T-helper 17 cell (primary cell): Measurements from ENCODE around the gene FCER2. TPM values are rescaled to one million over a fixed set of nuclear protein-coding genes. Genes with fewer than 3 reads are reported as not detected.
"Not testable (repeated sequence)": the region's sequence is repeated elsewhere in the genome, so short reads cannot be mapped to it uniquely, and the experiment has no call there.

ENCODE experiments used
- ATAC-seq: fragments of 150-1000 bp; cut with Tn5 transposase; 2 replicates; pipeline ENCODE4 v1.10.0; 2021; ENCODE audit warnings: mild to moderate bottlenecking, moderate library complexity
- DNase-seq, 3 donors: peaks; one replicate each; pipeline versions ENCODE4 v3.0.0 to v3.0.0-alpha.2; 2020 to 2021
- H3K9me3 ChIP-seq: one replicate; pipeline ENCODE4 v1.7.0; 2013; ENCODE audit warnings: low read length, mild to moderate bottlenecking; ENCODE audit not compliant: control insufficient read depth, poor library complexity, severe bottlenecking
- H3K27ac Mint-ChIP-seq: one replicate; pipeline ENCODE4 v1.8.0; 2022; ENCODE audit warnings: mild to moderate bottlenecking, moderate library complexity, mixed read lengths
- H3K27me3 Mint-ChIP-seq: one replicate; pipeline ENCODE4 v1.8.0; 2022; ENCODE audit warnings: mixed read lengths
- H3K36me3 Mint-ChIP-seq: one replicate; pipeline ENCODE4 v1.8.0; 2022; ENCODE audit warnings: low read depth, mixed read lengths
- H3K4me1 Mint-ChIP-seq: one replicate; pipeline ENCODE4 v1.8.0; 2022; ENCODE audit warnings: mild to moderate bottlenecking, mixed read lengths
- H3K4me3 Mint-ChIP-seq: one replicate; pipeline ENCODE4 v1.8.0; 2022; ENCODE audit warnings: mild to moderate bottlenecking, moderate library complexity, mixed read lengths
- total RNA-seq, 4 donors: library from RNA in 2 of 4; stranded (reverse) in 2 of 4; gene quantifications; one replicate each; pipeline ENCODE4 v1.2.3 and lab custom pipeline; 2022 to 2026

FCER2 gene, protein sequence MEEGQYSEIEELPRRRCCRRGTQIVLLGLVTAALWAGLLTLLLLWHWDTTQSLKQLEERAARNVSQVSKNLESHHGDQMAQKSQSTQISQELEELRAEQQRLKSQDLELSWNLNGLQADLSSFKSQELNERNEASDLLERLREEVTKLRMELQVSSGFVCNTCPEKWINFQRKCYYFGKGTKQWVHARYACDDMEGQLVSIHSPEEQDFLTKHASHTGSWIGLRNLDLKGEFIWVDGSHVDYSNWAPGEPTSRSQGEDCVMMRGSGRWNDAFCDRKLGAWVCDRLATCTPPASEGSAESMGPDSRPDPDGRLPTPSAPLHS
- total RNA-seq (1 to 10 TPM in 1 of 2 donors, not detected in 1; 7.0 TPM), total RNA-seq (lab: John Stamatoyannopoulos, UW) (0 to 0.12 reads per million in 2 donors)

GRCh38 chr19:7701654-7702457 lies at the start of gene FCER2:
Gene FCER2, minus strand, starts transcription at chr19:7702131. Its CDS starts 2,371 bp downstream, at chr19:7699760.
- H3K4me3 Mint-ChIP-seq: peak within 1 kb of the TSS; percentile 59
- ATAC-seq: peak; percentile 11
- peaks cover 2% of the 10 kb centered on the region for H3K36me3 Mint-ChIP-seq
- peaks cover 17% of the 10 kb centered on the region for H3K27me3 Mint-ChIP-seq
- DNase-seq: no peak
- peak within 1 kb of the TSS; percentile 89 for H3K27ac Mint-ChIP-seq
- H3K9me3 ChIP-seq: no peaks in the 10 kb centered on the region
- H3K4me1 Mint-ChIP-seq: peaks cover 34% of the 10 kb centered on the region

DNA sequence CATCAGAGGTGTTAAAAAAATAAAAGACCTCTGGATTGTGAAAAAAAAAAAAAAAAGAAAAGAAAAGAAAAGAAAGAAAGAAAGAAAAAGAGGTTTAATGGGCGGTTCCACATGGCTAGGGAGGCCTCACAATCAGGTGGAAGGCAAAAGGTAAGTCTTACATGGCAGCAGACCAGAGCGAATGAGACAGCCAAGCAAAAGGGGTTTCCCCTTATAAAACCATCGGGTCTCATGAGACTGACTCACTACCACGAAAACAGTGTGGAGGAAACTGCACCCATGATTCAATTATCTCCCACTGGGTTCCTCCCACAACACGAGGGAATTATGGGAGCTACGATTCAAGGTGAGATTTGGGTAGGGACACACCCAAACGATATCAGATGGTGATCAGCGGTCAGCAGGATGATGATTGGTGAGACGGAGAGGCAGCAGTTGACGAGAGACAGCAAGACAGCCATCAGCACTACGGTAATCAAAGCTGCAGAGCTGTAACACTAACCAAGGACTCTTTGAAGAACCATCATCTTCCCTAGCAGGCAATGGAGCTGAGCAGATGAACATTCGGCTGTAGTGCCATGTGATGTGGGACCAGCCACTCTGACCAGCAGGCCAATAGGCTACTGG lies 49.3 kb upstream of the FCER2 start:
- Mint-ChIP-seq H3K27ac (no peak overlapping the region), H3K4me1 (no peaks in the 10 kb centered on the region), H3K27me3 (peaks cover 9% of the 10 kb centered on the region), H3K36me3 (no peaks in the 10 kb centered on the region), H3K4me3 (no peak overlapping the region)
- peaks cover 4% of the 10 kb centered on the region for H3K9me3 ChIP-seq
- peak; percentile 91 for ATAC-seq
- DNase-seq: no peak

DNA sequence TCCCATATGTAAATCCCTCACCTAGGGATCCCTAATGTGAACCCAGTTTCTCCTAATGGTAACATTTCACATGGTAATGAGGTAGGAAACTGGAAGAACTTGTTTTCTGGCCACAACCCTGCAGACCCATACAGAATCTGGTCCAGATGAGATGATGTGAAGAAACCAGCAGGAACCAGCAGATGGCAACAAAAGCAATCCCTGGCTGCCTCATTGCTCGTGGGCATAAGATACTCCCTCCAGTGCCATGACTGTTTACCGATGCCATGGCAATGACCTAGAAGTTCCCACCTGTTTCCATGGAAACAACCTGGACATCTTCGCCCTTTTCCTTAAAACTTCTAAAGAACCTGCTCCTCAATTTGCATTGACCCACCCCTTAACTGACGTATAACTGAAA lies 46.8 kb upstream of the FCER2 start:
- H3K36me3 Mint-ChIP-seq: no peaks in the 10 kb centered on the region
- H3K9me3 ChIP-seq: peaks cover 4% of the 10 kb centered on the region
- DNase-seq (no peak), ATAC-seq (peak; percentile 49)
- H3K27ac Mint-ChIP-seq: peak overlapping the region; percentile 57
- no peak overlapping the region for H3K4me3 Mint-ChIP-seq
- H3K4me1 Mint-ChIP-seq: no peaks in the 10 kb centered on the region
- H3K27me3 Mint-ChIP-seq: peaks cover 20% of the 10 kb centered on the region

DNA sequence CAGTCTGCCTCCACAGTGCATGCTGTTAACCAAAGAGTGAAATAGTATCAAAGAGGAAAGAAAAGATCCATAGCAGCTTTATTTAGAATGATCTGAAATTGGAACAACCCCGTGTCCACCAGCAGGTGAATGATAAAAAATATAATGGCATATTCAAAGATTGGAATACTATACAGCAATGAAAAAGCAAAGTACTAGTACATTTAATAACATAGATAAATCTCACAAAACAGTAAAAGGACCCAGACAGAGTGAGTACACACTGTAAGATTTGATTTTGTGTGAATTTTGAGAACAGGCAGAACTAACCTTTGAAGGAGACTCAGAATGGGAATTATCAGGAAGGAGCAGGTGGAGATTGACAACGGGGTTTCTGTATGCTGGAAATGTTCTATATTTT lies 46.2 kb upstream of the FCER2 start:
- Mint-ChIP-seq H3K27me3 (peaks cover 23% of the 10 kb centered on the region), H3K4me3 (no peak overlapping the region), H3K36me3 (no peaks in the 10 kb centered on the region), H3K27ac (no peak overlapping the region), H3K4me1 (peaks cover 1% of the 10 kb centered on the region)
- ATAC-seq: no peak
- peaks cover 4% of the 10 kb centered on the region for H3K9me3 ChIP-seq
- DNase-seq: no peak

- H3K9me3 ChIP-seq: peaks cover 4% of the 10 kb centered on the region
- Mint-ChIP-seq H3K27me3 (peaks cover 26% of the 10 kb centered on the region), H3K4me1 (peaks cover 2% of the 10 kb centered on the region), H3K4me3 (no peak within 1 kb of the TSS), H3K27ac (no peak within 1 kb of the TSS), H3K36me3 (no peaks in the 10 kb centered on the region)
- DNase-seq (no peak), ATAC-seq (no peak)
Measured at GRCh38 chr19:7746903-7747884, 45.3 kb upstream of the FCER2 start, which contains the start of gene CD209. Gene CD209, minus strand, starts transcription at chr19:7747534. Its CDS starts 23 bp downstream, at chr19:7747511.

- H3K4me3 Mint-ChIP-seq, H3K27ac Mint-ChIP-seq, H3K9me3 ChIP-seq, H3K36me3 Mint-ChIP-seq, ATAC-seq, H3K4me1 Mint-ChIP-seq, DNase-seq: not testable (repeated sequence)
- peaks cover 31% of the 10 kb centered on the region for H3K27me3 Mint-ChIP-seq
Measured at GRCh38 chr19:7746306-7746705, 44.4 kb upstream of the FCER2 start.

DNA sequence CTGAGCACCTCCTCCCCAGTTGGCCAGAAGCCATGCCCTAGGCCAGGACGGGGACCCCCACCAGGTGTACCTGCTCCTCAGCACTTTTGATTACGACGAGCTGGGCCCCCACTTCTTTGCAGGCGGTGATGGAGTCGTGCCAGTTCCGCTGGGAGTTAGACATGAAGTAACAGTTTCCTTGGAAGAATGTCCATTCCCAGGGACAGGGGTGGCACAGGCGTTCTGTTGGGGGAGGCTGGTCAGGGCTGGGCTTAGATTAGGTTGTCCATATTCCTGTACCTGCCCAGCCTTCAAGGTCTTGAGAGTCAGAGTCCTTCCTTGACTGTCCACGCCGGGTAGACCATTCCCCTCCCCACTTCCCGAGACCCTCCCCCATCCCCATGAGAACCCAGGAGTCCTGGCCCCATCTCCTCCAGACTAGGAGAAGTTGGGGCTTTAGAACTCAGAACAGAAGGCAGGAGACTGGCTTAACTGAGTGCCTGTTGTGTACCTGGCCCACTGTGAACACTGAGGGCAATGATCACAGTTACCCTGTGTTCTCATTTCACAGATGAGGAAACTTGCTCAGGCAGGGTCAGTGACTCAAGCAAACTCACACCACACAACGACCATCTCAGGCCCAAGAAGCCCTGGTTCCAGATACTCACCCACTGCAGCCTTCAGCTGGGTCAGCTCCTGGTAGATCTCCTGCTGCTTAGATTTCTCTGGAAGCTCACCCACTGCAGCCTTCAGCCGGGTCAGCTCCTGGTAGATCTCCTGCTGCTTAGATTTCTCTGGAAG lies 43.1 kb upstream of the FCER2 start:
- Mint-ChIP-seq H3K4me1 (peaks cover 4% of the 10 kb centered on the region), H3K36me3 (peaks cover 3% of the 10 kb centered on the region), H3K27me3 (peaks cover 41% of the 10 kb centered on the region), H3K27ac (no peak overlapping the region), H3K4me3 (no peak overlapping the region)
- no peak for ATAC-seq
- H3K9me3 ChIP-seq: no peaks in the 10 kb centered on the region
- DNase-seq: no peak

DNA sequence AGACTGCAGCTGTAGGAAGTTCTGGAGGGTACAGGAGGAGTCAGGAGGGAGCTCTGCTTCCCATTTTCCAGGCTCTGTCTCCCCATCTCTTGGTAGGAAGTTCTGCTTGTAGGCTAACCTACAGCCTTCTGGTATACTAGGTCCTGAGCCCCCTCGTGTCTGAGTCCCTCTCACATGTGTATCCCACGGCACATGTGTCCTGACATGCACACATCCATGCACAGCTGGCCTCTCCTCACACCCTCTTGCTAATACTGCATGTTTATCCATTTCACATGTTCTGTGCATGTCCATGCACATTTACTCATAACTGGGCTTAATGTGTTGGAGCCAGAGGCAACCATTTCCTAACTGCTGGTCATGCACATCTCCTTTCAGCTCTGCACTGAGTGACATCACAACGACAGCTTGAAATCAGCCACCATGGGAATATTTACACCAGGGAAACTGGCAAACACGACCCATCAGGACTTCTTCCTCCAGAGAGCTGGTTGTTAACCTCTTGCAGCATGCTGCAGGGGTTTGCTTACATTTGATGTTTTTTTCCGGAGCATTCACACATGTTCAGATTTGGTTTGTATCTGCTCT lies 42.4 kb upstream of the FCER2 start:
- DNase-seq (no peak), ATAC-seq (no peak)
- Mint-ChIP-seq H3K27ac (no peak overlapping the region), H3K4me3 (no peak overlapping the region), H3K27me3 (peaks cover 48% of the 10 kb centered on the region), H3K36me3 (peaks cover 3% of the 10 kb centered on the region), H3K4me1 (peaks cover 4% of the 10 kb centered on the region)
- H3K9me3 ChIP-seq: no peaks in the 10 kb centered on the region

DNA sequence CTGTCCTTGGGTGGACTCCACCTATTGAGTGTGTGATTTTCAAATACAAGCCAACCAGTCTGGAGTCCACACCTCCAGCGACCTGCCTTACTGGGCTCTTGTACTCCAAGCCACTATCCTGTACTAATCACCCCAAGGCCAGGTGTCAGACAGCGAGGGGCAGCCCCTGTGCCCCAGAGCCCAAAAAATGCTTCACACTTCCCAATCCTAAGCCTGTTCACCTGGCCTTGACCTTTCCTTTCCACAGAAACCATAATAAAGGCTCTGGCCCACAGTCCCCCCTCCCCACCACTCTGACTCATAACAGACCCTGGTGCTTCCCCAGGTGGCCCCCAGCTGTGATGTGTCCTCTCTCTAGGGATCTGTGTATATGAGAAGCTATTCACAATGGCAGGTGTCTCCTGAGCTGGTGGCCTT lies 41.5 kb upstream of the FCER2 start:
- Mint-ChIP-seq H3K4me3 (no peak overlapping the region), H3K27me3 (peaks cover 57% of the 10 kb centered on the region), H3K27ac (peak overlapping the region; percentile 11), H3K36me3 (peaks cover 3% of the 10 kb centered on the region), H3K4me1 (peaks cover 6% of the 10 kb centered on the region)
- DNase-seq (no peak), ATAC-seq (no peak)
- no peaks in the 10 kb centered on the region for H3K9me3 ChIP-seq

DNA sequence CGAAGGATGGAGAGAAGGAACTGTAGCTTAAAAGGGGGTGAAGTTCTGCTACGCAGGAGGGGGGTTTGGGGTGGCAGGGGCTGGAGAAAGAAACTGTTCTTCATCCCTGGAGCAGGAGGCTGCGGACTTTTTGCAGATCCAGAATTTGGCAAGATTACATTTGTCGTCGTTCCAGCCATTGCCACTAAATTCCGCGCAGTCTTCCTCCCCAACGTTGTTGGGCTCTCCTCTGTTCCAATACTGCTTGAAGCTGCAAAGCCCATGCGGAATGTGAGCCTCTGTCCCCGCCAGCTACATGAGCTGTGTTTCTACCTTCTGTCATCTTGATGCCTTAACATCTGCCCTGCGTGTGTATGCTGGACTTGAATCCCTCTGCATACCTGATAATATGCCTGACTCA lies 41.1 kb upstream of the FCER2 start:
- peak overlapping the region; percentile 11 for H3K27ac Mint-ChIP-seq
- H3K27me3 Mint-ChIP-seq: peaks cover 59% of the 10 kb centered on the region
- no peak overlapping the region for H3K4me3 Mint-ChIP-seq
- H3K4me1 Mint-ChIP-seq: peaks cover 7% of the 10 kb centered on the region
- no peaks in the 10 kb centered on the region for H3K9me3 ChIP-seq
- H3K36me3 Mint-ChIP-seq: peaks cover 4% of the 10 kb centered on the region
- ATAC-seq (no peak), DNase-seq (no peak)

DNA sequence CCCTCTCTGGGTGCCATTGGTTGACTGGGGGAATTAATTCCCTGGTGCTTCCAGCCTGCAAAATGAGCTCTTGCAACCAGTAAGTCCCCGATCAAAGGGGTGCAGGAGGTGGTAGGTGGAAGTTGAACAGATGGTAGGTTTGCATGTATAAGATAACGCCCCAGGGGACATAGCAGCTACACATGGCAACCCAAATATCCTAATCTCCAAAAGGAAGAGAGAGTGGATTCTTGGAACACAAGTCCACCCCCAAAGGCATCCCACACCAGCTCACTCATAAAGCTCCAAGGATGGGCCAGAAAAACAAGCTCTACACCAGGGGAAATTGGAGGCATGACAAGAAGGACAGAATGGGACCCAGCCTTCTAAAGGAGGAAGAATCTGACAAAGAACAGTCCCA lies 40.6 kb upstream of the FCER2 start:
- H3K27ac Mint-ChIP-seq: no peak overlapping the region
- no peak overlapping the region for H3K4me3 Mint-ChIP-seq
- DNase-seq (no peak), ATAC-seq (no peak)
- peaks cover 6% of the 10 kb centered on the region for H3K36me3 Mint-ChIP-seq
- H3K4me1 Mint-ChIP-seq: peaks cover 8% of the 10 kb centered on the region
- H3K27me3 Mint-ChIP-seq: peaks cover 61% of the 10 kb centered on the region
- no peaks in the 10 kb centered on the region for H3K9me3 ChIP-seq
